Activated T-helper 1 cell treated with Interleukin-2 at 50 U/mL for 16 hours (primary cell): ENCODE results near the gene TBC1D2B.

ENCODE experiments used
- DNase-seq: peaks from one replicate; pipeline ENCODE4 v3.0.0-alpha.2; 2020; ENCODE audit warnings: low read depth

The TBC1D2B gene

GRCh38 chr15:78033864-78034263 is 43.6 kb downstream of the TBC1D2B start:
- DNase-seq = peak; percentile 32

GRCh38 chr15:78032671-78033070 is 44.8 kb downstream of the TBC1D2B start:
- DNase-seq = no peak

- no peak for DNase-seq
These were observed 52.6 kb downstream of the TBC1D2B start for GRCh38 chr15:78024883-78025282.

- no peak for DNase-seq
These were observed 53.0 kb downstream of the TBC1D2B start for GRCh38 chr15:78024519-78024870.

- no peak for DNase-seq
These were observed 53.5 kb downstream of the TBC1D2B start for GRCh38 chr15:78023865-78024518.

GRCh38 chr15:78023081-78023665 is 54.3 kb downstream of the TBC1D2B start:
- no peak for DNase-seq

GRCh38 chr15:78021761-78022160 is 55.8 kb downstream of the TBC1D2B start:
- DNase-seq = no peak

GRCh38 chr15:78020007-78020406 is 57.5 kb downstream of the TBC1D2B start:
- no peak for DNase-seq

- no peak for DNase-seq
These were observed 58.4 kb downstream of the TBC1D2B start for GRCh38 chr15:78018946-78019644.

- DNase-seq = no peak
These were observed 59.1 kb downstream of the TBC1D2B start for GRCh38 chr15:78018445-78018844.

- DNase-seq = no peak
These were observed 60.7 kb downstream of the TBC1D2B start for GRCh38 chr15:78016860-78017259.

GRCh38 chr15:78012643-78013077 is 64.9 kb downstream of the TBC1D2B start:
- no peak for DNase-seq

- no peak for DNase-seq
These were observed 67.4 kb downstream of the TBC1D2B start for GRCh38 chr15:78010067-78010466.

- DNase-seq = no peak
These were observed 69.3 kb downstream of the TBC1D2B start for GRCh38 chr15:78007964-78008886.

- DNase-seq = no peak
These were observed 70.1 kb downstream of the TBC1D2B start for GRCh38 chr15:78007211-78007931.

GRCh38 chr15:78006567-78007205 is 70.8 kb downstream of the TBC1D2B start:
- no peak for DNase-seq

GRCh38 chr15:78004919-78005634 is 72.4 kb downstream of the TBC1D2B start:
- DNase-seq = no peak

GRCh38 chr15:78004222-78004727 is 73.2 kb downstream of the TBC1D2B start:
- no peak for DNase-seq

GRCh38 chr15:78003539-78004008 is 73.9 kb downstream of the TBC1D2B start:
- DNase-seq = no peak

GRCh38 chr15:78002996-78003395 is 74.5 kb downstream of the TBC1D2B start:
- no peak for DNase-seq
